Mesendoderm (in vitro differentiated cells): Measurements from ENCODE around the gene RAX.

ENCODE experiments used
- DNase-seq: peaks from one replicate; pipeline ENCODE4 v3.0.0; 2013
- H2AK5ac ChIP-seq: 2 replicates; pipeline ENCODE4 v1.6.1; 2013; ENCODE audit warnings: low read length, inconsistent platforms
- H2BK120ac ChIP-seq: 2 replicates; pipeline ENCODE4 v1.6.1; 2013; ENCODE audit warnings: low read depth, mild to moderate bottlenecking, low read length, moderate library complexity, mixed read lengths
- H2BK15ac ChIP-seq: replicated peaks from 2 replicates; pipeline ENCODE4 v1.6.1; 2013; ENCODE audit warnings: low read depth, mild to moderate bottlenecking, moderate library complexity
- H2BK5ac ChIP-seq: 2 replicates; pipeline ENCODE4 v1.6.1; 2013; ENCODE audit warnings: low read length, inconsistent platforms
- H3K18ac ChIP-seq: 2 replicates; pipeline ENCODE4 v1.6.1; 2013; ENCODE audit warnings: mild to moderate bottlenecking, low read length, mixed read lengths
- H3K23ac ChIP-seq: one replicate; pipeline ENCODE4 v1.6.1; 2013; ENCODE audit warnings: low read length
- H3K27ac ChIP-seq: 2 replicates; pipeline ENCODE4 v1.5.1; 2013; ENCODE audit warnings: low read depth, mild to moderate bottlenecking, inconsistent platforms, low read length, moderate library complexity
- H3K27me3 ChIP-seq: 2 replicates; pipeline ENCODE4 v1.6.1; 2013; ENCODE audit warnings: low read length, control low read depth, mild to moderate bottlenecking, inconsistent platforms; ENCODE audit not compliant: insufficient read depth, poor library complexity
- H3K36me3 ChIP-seq: 2 replicates; pipeline ENCODE4 v1.6.1; 2013; ENCODE audit warnings: low read length, inconsistent platforms; ENCODE audit not compliant: control insufficient read depth, insufficient read depth
- H3K4ac ChIP-seq: one replicate; pipeline ENCODE4 v1.6.1; 2013; ENCODE audit warnings: low read depth, mild to moderate bottlenecking, low read length, moderate library complexity
- H3K4me1 ChIP-seq: 2 replicates; pipeline ENCODE4 v1.6.1; 2013; ENCODE audit warnings: low read depth, low read length, inconsistent platforms; ENCODE audit not compliant: control insufficient read depth
- H3K4me2 ChIP-seq: 2 replicates; pipeline ENCODE4 v1.6.1; 2013; ENCODE audit warnings: low read length
- H3K4me3 ChIP-seq: 2 replicates; pipeline ENCODE4 v1.5.1; 2013; ENCODE audit warnings: mild to moderate bottlenecking, low read length
- H3K56ac ChIP-seq: one replicate; pipeline ENCODE4 v1.6.1; 2013; ENCODE audit warnings: low read length
- H3K79me1 ChIP-seq: 2 replicates; pipeline ENCODE4 v1.6.1; 2013; ENCODE audit warnings: low read length, inconsistent platforms
- H3K79me2 ChIP-seq: 2 replicates; pipeline ENCODE4 v1.6.1; 2013; ENCODE audit warnings: mild to moderate bottlenecking, low read length; ENCODE audit not compliant: control insufficient read depth, insufficient read depth
- H3K9ac ChIP-seq: 2 replicates; pipeline ENCODE4 v1.6.1; 2013; ENCODE audit warnings: low read length, inconsistent platforms
- H4K5ac ChIP-seq: one replicate; pipeline ENCODE4 v1.6.1; 2013; ENCODE audit warnings: low read length
- H4K8ac ChIP-seq: one replicate; pipeline ENCODE4 v1.6.1; 2013; ENCODE audit warnings: low read depth, mild to moderate bottlenecking, control low read depth, low read length, moderate library complexity
- WGBS: extraction: QIAGEN DNeasy Blood & Tissue Kit; methylation state at CpG from one replicate; pipeline ENCODE4 v1.1.7; 2013; ENCODE audit warnings: low lambda C conversion rate, missing lambda C conversion rate; ENCODE audit not compliant: insufficient coverage; ENCODE audit errors: extremely low coverage; 5-methylcytosine and 5-hydroxymethylcytosine counted together

The RAX gene

GRCh38 chr18:59272221-59272888 lies 899 bp downstream of the RAX start:
- Histone ChIP-seq H4K5ac (no peak overlapping the region), H3K23ac (no peak overlapping the region), H2BK120ac (no peak overlapping the region), H3K56ac (no peak overlapping the region), H3K9ac (no peak overlapping the region), H3K79me1 (no peaks in the 10 kb centered on the region), H3K27ac (no peak overlapping the region), H3K4me3 (no peak overlapping the region), H3K79me2 (no peaks in the 10 kb centered on the region), H2BK5ac (no peak overlapping the region), H3K4ac (no peak overlapping the region), H3K4me1 (peaks cover 3% of the 10 kb centered on the region), H4K8ac (no peak overlapping the region), H3K36me3 (no peaks in the 10 kb centered on the region), H3K27me3 (peaks cover 71% of the 10 kb centered on the region), H3K4me2 (no peak overlapping the region), H3K18ac (no peak overlapping the region), H2BK15ac (no peak overlapping the region), H2AK5ac (no peak overlapping the region)
- WGBS = no CpG with 5 or more reads among the region's 52 CpGs
- DNase-seq = no peak

DNA sequence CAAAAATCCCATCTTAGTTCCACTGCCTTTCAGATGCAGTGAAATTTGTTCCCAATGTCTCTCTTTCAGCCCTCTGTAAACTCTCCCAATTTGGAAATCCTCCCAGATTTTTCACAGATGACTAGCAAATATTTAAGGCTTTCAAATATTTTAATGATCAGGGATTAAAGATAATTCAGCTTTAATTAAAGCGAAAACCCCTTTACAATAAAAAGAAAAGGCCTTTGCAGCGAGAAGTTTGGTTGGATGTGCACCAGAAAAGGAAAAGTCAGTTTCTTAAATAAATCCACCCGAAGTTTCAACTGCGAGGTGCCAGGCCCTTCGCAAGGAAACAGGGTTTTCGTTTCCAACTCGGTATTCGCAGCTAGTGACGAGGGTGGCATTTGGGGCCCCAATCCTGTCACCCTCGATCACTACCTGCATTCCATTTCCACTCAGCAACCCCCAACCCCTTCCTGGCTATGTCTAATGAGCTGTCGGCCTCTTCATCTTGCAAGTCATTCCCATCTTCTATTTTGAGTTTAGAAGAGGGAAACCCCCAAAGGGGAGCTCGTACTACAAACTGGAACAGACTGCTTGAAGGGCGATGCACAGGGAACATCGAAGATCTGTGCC lies 1.5 kb downstream of the RAX start:
- H3K56ac ChIP-seq = no peak overlapping the region
- no peaks in the 10 kb centered on the region for H3K79me1 ChIP-seq
- no peaks in the 10 kb centered on the region for H3K36me3 ChIP-seq
- peaks cover 74% of the 10 kb centered on the region for H3K27me3 ChIP-seq
- H3K4me3 ChIP-seq = no peak overlapping the region
- H2AK5ac ChIP-seq = no peak overlapping the region
- H3K4me1 ChIP-seq = peaks cover 3% of the 10 kb centered on the region
- no peak overlapping the region for H3K18ac ChIP-seq
- no CpG with 5 or more reads among the region's 14 CpGs for WGBS
- no peak overlapping the region for H4K5ac ChIP-seq
- H2BK15ac ChIP-seq = no peak overlapping the region
- no peak for DNase-seq
- H3K9ac ChIP-seq = no peak overlapping the region
- H3K23ac ChIP-seq = no peak overlapping the region
- no peak overlapping the region for H4K8ac ChIP-seq
- H3K27ac ChIP-seq = no peak overlapping the region
- H3K79me2 ChIP-seq = no peaks in the 10 kb centered on the region
- H3K4me2 ChIP-seq = no peak overlapping the region
- no peak overlapping the region for H2BK5ac ChIP-seq
- no peak overlapping the region for H2BK120ac ChIP-seq
- H3K4ac ChIP-seq = no peak overlapping the region

DNA sequence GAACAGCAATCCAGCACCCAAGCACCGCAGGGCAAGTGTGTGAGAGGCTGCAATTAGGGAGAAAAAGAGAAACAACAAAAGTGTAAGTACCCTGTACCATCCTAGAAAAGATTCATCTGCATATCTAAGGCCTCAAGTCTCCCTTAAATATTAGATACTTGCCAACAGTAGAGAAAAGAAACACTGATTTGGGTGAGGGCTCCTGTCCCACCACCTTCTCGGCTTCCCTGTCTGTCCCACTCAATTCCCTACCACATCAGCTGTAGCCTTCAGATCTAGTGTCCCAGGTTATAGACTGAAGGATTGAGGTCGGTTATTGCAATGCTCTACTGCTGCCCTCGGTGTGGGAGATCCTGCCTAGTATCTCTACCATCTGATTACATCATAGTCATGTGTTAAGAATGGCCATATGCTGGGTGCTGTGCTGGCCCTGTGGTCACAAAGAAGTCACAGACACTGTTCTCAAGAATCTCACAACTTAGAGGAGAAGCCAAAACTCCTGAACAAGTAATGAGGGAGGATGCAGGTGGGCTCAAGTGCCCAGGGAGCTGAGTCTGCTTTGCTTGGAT lies 2.5 kb downstream of the RAX start:
- no peak overlapping the region for H3K4me3 ChIP-seq
- no peak overlapping the region for H4K5ac ChIP-seq
- peak; percentile 72 for DNase-seq
- no peaks in the 10 kb centered on the region for H3K79me2 ChIP-seq
- H2BK120ac ChIP-seq = no peak overlapping the region
- no peak overlapping the region for H3K23ac ChIP-seq
- H3K4me1 ChIP-seq = peaks cover 3% of the 10 kb centered on the region
- H3K79me1 ChIP-seq = no peaks in the 10 kb centered on the region
- no peak overlapping the region for H3K18ac ChIP-seq
- H3K4me2 ChIP-seq = no peak overlapping the region
- no peak overlapping the region for H3K9ac ChIP-seq
- no peak overlapping the region for H3K4ac ChIP-seq
- peaks cover 75% of the 10 kb centered on the region for H3K27me3 ChIP-seq
- no peak overlapping the region for H4K8ac ChIP-seq
- no peaks in the 10 kb centered on the region for H3K36me3 ChIP-seq
- H3K56ac ChIP-seq = no peak overlapping the region
- WGBS = no CpG with 5 or more reads among the region's 4 CpGs
- H2BK15ac ChIP-seq = no peak overlapping the region
- H3K27ac ChIP-seq = no peak overlapping the region
- no peak overlapping the region for H2AK5ac ChIP-seq
- H2BK5ac ChIP-seq = no peak overlapping the region

DNA sequence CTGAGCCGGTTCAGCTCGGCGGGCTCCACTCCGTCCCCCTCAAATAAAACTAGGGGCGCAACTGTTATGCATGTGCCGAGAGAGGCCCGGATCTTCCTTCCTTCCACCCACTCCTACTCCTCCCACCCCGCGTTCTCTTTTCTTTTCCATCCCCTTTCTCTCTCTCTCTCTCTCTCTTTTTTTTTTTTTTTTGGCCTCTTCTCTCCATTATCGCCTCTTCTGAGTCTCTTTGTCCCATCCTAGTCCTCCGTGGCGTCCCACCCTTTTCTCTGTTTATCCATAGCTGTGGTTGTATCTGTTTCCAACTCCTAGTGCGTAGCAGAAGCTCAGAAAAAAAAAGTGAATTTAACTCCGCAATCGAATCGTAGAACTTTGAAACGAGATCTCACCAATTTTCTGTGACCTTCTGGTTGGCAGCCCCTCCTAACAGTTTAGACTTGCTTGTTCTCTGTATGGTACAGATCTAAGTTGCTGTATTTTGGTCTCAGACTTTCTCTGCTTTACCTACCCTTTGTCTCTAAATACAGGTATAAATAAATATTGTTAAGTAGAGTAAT lies 3.6 kb downstream of the RAX start:
- peak overlapping the region; percentile 78 for H3K56ac ChIP-seq
- peaks cover 75% of the 10 kb centered on the region for H3K27me3 ChIP-seq
- DNase-seq = no peak
- no peaks in the 10 kb centered on the region for H3K79me2 ChIP-seq
- H3K18ac ChIP-seq = no peak overlapping the region
- H3K36me3 ChIP-seq = no peaks in the 10 kb centered on the region
- no CpG with 5 or more reads among the region's 17 CpGs for WGBS
- H3K23ac ChIP-seq = no peak overlapping the region
- peak overlapping the region; percentile 65 for H3K4me2 ChIP-seq
- no peak overlapping the region for H2BK120ac ChIP-seq
- peak overlapping the region; percentile 54 for H3K4me3 ChIP-seq
- H3K27ac ChIP-seq = no peak overlapping the region
- H3K4me1 ChIP-seq = peaks cover 3% of the 10 kb centered on the region
- H4K5ac ChIP-seq = no peak overlapping the region
- H3K4ac ChIP-seq = no peak overlapping the region
- H3K9ac ChIP-seq = peak overlapping the region; percentile 66
- H2AK5ac ChIP-seq = no peak overlapping the region
- no peak overlapping the region for H2BK15ac ChIP-seq
- H3K79me1 ChIP-seq = no peaks in the 10 kb centered on the region
- H4K8ac ChIP-seq = no peak overlapping the region
- no peak overlapping the region for H2BK5ac ChIP-seq

DNA sequence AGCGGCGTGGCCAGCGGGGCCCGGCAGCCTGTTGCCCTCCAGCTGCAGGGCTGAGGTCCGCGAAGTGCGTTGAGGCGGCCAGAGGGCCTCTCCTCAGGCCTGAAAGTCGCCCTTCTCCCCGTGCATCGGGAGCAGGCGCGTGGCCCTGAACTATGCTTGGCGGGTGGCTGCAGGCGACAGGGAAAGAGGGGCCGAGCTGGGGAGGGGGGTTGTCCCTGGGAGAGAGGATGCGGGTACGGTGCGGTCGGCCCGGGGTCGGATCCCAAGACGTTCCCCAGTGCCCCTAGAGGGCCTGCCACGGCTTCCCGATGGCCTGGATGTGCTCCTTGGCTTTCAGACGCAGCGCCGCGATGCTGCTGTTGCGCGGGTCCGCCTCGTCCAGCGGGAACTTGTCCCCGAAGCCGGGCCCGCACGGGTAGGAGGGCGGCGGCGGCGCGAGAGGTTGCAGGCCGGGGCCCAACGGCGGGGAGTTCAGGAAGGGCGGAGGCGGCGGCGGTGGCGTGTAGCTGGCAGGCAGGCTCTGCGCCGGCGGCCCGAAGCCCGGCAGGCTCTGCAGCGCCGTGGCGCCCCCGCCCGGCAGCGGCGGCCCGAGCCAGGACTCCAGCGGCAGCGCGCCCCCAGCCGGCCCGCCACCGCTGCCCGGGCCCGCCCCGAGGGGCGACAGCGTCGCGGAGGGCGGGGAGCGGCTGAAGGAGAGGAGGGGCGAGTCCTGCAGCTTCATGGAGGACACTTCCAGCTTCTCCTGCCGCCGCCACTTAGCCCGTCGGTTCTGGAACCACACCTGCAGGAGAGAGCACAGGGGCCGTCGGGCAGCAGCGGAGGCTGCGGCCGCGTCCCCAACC lies 4.3 kb downstream of the RAX start:
- H3K4me3 ChIP-seq = peak overlapping the region; percentile 54
- H3K4me1 ChIP-seq = peaks cover 3% of the 10 kb centered on the region
- WGBS = no CpG with 5 or more reads among the region's 90 CpGs
- no peak overlapping the region for H3K4ac ChIP-seq
- H3K27me3 ChIP-seq = peaks cover 74% of the 10 kb centered on the region
- no peak overlapping the region for H4K5ac ChIP-seq
- H3K36me3 ChIP-seq = no peaks in the 10 kb centered on the region
- peak overlapping the region; percentile 66 for H3K9ac ChIP-seq
- no peak overlapping the region for H2AK5ac ChIP-seq
- no peak overlapping the region for H4K8ac ChIP-seq
- no peak overlapping the region for H2BK120ac ChIP-seq
- no peak overlapping the region for H3K27ac ChIP-seq
- peak overlapping the region; percentile 89 for H3K56ac ChIP-seq
- no peak overlapping the region for H3K18ac ChIP-seq
- H3K79me2 ChIP-seq = no peaks in the 10 kb centered on the region
- H3K23ac ChIP-seq = peak overlapping the region; percentile 86
- no peak overlapping the region for H2BK5ac ChIP-seq
- peak overlapping the region; percentile 86 for H3K4me2 ChIP-seq
- DNase-seq = peak; percentile 90
- H2BK15ac ChIP-seq = no peak overlapping the region
- no peaks in the 10 kb centered on the region for H3K79me1 ChIP-seq
